Mucosa of descending colon (tissue), 3 donors: ENCODE measurements around the gene PARVB. TPM values are rescaled to one million over a fixed set of nuclear protein-coding genes. Genes with fewer than 3 reads are reported as not detected.
A peak's percentile ranks its signal among the peaks of the same experiment; 100 is the strongest.

Experiments
- ATAC-seq: fragments of 200-7000 bp; cut with Tn5 transposase; one replicate; pipeline ENCODE4 v1.9.1; 2020; ENCODE audit warnings: mild to moderate bottlenecking, moderate library complexity
- DNase-seq, 3 donors: peaks; one replicate each; pipeline ENCODE4 v3.0.0-alpha.2; 2020
- H3K36me3 ChIP-seq: fragments of 200-600 bp; one replicate; pipeline ENCODE4 v1.8.0; 2021; ENCODE audit warnings: low read depth, mild to moderate bottlenecking
- H3K4me1 ChIP-seq: fragments of 200-600 bp; one replicate; pipeline ENCODE4 v1.8.0; 2021; ENCODE audit warnings: low read depth, mild to moderate bottlenecking
- H3K4me3 ChIP-seq: fragments of 200-600 bp; one replicate; pipeline ENCODE4 v1.8.0; 2021; ENCODE audit warnings: mild to moderate bottlenecking
- H3K9me3 ChIP-seq: fragments of 200-600 bp; one replicate; pipeline ENCODE4 v1.8.0; 2021; ENCODE audit warnings: mild to moderate bottlenecking
- intact Hi-C, 2 donors: fragments of 100-400 bp; cut with DNase I in 1 of 2; cut with micrococcal nuclease in 1 of 2; formaldehyde crosslinking; loops; one replicate each; pipeline versions ENCODE4 v1.11.0 to v1.11.1; 2022; cut with DNase I, micrococcal nuclease
- total RNA-seq, 3 donors: library from RNA; stranded (reverse); fragmentation: NEBNext Ultra II Directional in 2 of 3; extraction: Animal tissue kit (Norgen Biotek cat#: 25700) in 2 of 3; gene quantifications; one replicate each; pipeline versions ENCODE4 v1.2.1 to v1.2.4, GENCODE V29; 2021 to 2023
- TF ChIP-seq, protein P1 (sequence below): fragments of 200-600 bp; IDR thresholded peaks from one replicate; pipeline ENCODE4 v1.8.0; 2022; ENCODE audit warnings: antibody characterized with exemption, mild to moderate bottlenecking
- donor health status: DM: no; HTN: no; CAD: no; lungs with moderate emphysema.
- donor health status: DM: no; HTN: no; CAD: no.
- donor health status: DM: no; HTN: yes; CAD: no.

The PARVB gene
- total RNA-seq, 3 donors from 2014 or later, result 5.2 to 35.7 (median 14.9) TPM

DNA sequence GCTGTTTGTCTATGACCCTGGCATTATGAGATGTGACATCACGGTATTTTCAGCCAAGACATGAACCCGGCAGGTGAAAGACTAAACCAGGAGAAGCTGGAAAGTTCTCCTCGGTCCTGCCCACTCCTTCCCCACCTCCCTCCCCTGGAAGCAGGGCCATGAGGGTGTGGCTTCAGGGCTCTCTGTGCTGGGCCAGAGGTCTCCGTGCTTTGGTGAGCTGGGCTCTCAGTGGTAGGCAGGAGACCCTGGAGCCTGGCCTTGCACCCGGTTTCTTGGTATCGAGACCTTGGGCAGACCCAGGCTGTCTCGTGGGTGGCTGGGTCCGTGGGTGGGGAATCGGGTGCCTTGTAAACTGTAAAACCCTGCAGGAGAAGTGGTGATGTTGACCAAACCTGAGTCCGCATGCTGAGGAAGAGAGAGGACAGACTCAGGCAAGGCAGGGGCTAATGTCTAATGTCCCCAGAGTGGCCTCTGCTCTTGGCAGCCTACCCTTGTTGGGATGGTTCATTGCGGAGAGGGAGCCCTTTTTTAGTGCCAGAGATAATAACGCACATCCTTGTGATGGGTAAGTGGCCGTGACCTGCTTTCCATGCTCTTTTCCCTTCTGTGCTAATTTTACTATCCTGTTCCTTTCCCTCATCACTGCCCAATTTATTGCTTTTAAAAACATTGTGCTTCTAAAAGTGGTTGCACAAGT is 108.0 kb downstream of the PARVB start:
- no peak overlapping the region for H3K4me3 ChIP-seq
- intact Hi-C loops, result no loop called here
- no peaks in the 10 kb centered on the region for H3K4me1 ChIP-seq
- peaks cover 3% of the 10 kb centered on the region for H3K9me3 ChIP-seq
- DNase-seq (no peak), ATAC-seq (no peak)
- TF ChIP-seq, protein P1, sequence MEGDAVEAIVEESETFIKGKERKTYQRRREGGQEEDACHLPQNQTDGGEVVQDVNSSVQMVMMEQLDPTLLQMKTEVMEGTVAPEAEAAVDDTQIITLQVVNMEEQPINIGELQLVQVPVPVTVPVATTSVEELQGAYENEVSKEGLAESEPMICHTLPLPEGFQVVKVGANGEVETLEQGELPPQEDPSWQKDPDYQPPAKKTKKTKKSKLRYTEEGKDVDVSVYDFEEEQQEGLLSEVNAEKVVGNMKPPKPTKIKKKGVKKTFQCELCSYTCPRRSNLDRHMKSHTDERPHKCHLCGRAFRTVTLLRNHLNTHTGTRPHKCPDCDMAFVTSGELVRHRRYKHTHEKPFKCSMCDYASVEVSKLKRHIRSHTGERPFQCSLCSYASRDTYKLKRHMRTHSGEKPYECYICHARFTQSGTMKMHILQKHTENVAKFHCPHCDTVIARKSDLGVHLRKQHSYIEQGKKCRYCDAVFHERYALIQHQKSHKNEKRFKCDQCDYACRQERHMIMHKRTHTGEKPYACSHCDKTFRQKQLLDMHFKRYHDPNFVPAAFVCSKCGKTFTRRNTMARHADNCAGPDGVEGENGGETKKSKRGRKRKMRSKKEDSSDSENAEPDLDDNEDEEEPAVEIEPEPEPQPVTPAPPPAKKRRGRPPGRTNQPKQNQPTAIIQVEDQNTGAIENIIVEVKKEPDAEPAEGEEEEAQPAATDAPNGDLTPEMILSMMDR, result no peak
- H3K36me3 ChIP-seq, result no peaks in the 10 kb centered on the region

DNA sequence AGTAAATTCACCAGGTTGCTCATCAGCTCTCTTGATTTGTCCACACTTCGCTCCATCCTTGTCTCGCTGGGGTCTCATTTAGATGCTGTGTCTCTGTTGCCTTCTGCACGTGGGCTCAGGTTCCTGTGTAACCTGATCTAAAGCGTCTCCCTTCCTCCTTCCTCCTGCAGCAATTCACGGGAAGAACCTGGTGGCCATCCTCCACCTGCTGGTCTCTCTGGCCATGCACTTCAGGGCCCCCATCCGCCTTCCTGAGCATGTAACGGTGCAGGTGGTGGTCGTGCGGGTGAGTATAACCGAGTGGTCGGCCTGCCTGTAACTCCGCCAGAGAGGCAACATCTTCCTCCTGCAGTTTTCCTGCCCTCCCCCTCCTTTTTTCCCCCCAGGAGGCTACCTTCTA is 108.6 kb downstream of the PARVB start:
- intact Hi-C loops, result no loop called here
- no peak for ATAC-seq
- peaks cover 9% of the 10 kb centered on the region for H3K9me3 ChIP-seq
- no peaks in the 10 kb centered on the region for H3K36me3 ChIP-seq
- H3K4me3 ChIP-seq, result no peak overlapping the region
- no peaks in the 10 kb centered on the region for H3K4me1 ChIP-seq
- TF ChIP-seq, protein P1, result no peak
- no peak for DNase-seq

GRCh38 chr22:44133161-44133560 is 109.1 kb downstream of the PARVB start:
- no peak overlapping the region for H3K4me3 ChIP-seq
- intact Hi-C loops, result no loop called here

GRCh38 chr22:44133901-44134571 is 109.9 kb downstream of the PARVB start:
- Histone ChIP-seq H3K4me3 (no peak overlapping the region), H3K36me3 (no peaks in the 10 kb centered on the region), H3K9me3 (peaks cover 10% of the 10 kb centered on the region), H3K4me1 (no peaks in the 10 kb centered on the region)
- TF ChIP-seq, protein P1, result no peak
- ATAC-seq, result no peak
- intact Hi-C loops, result no loop called here
- DNase-seq, result peak in 1 of 3 donors; percentile 25

More at GRCh38 chr22:44133161-44133560, 109.1 kb downstream of the PARVB start:
- Histone ChIP-seq H3K36me3 (no peaks in the 10 kb centered on the region), H3K9me3 (peaks cover 10% of the 10 kb centered on the region), H3K4me1 (no peaks in the 10 kb centered on the region)
- ATAC-seq, result no peak
- TF ChIP-seq, protein P1, result no peak
- no peak for DNase-seq

- H3K9me3 ChIP-seq, result peaks cover 10% of the 10 kb centered on the region
- H3K4me1 ChIP-seq, result no peaks in the 10 kb centered on the region
- ATAC-seq (no peak), DNase-seq (no peak)
- no peaks in the 10 kb centered on the region for H3K36me3 ChIP-seq
- TF ChIP-seq, protein P1, result no peak
- intact Hi-C loops, result no loop called here
- no peak overlapping the region for H3K4me3 ChIP-seq
Measured at GRCh38 chr22:44136112-44136511, 112.0 kb downstream of the PARVB start.
